ENCODE data around the gene TMEM72. TPM values are rescaled to one million over a fixed set of nuclear protein-coding genes. Genes with fewer than 3 reads are reported as not detected.

Gene TMEM72
- total and polyA plus RNA-seq, 2 of the 13 experiments (the other 11 are each of a cell fraction or from before 2014, with no cell fraction given) = 0.04 TPM; not detected in 1

DNA sequence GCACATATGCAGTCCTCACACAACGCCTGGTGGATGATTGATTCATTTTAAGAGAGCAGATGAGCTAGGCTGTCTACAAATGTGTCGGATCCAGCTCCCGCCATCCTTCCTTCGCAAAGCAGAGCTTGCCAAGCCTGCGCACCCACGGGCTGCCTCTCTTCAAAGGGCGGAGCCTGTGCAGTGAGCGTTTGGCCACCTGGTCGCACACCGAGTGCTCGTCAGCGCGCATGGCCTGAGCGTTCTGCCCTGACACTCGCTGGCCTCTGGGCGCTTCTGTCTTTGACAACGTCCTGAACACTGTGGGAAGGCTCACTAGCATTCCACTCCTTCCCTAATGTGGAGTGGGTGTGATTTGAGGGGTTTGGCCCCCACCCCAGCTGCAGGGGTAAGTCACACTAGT, 47.1 kb upstream of the TMEM72 start:
- H3K27ac ChIP-seq (ENCODE audit: extremely low read length, insufficient read depth, low read length) = no peak overlapping the region
- no peak overlapping the region for H2AFZ ChIP-seq (ENCODE audit: low read length)
- no peak overlapping the region for H3K4me2 ChIP-seq (ENCODE audit: low read depth, low read length)
- intact Hi-C loops (cut with micrococcal nuclease; ENCODE audit: unreplicated experiment) (loop anchor here (2.0 kb wide), 2 partner anchors 61 to 1193 kb away; no protein-coding TSS in a partner anchor), in situ Hi-C loops (cut with HindIII; ENCODE audit: extremely low pct_ligation_motif_present, low pct_unique_long_range_greater_than_20kb) (loop anchor here (5.0 kb wide), 1 partner anchor 1192 kb away; no protein-coding TSS in a partner anchor)
- BruUV-seq (replicated peaks) = no TSS peak
- H3K9me3 ChIP-seq (ENCODE audit: low read length) = no peaks in the 10 kb centered on the region
- no peak for TF ChIP-seq ZFP62 (CRISPR knock-in tag; IDR thresholded peaks at IDR 0.05)
- no peak for TF ChIP-seq MBNL3 (CRISPR knock-in tag; conservative IDR thresholded peaks at IDR 0.05)
- TF ChIP-seq TFDP2 (CRISPR knock-in tag; IDR thresholded peaks at IDR 0.05) = no peak
- TF ChIP-seq ATF1 (CRISPR knock-in tag; IDR thresholded peaks at IDR 0.05) = no peak
- TF ChIP-seq ARID3A (IDR thresholded peaks at IDR 0.05; ENCODE audit: low read depth, low read length) = no peak
- TF ChIP-seq ZC3H4 (CRISPR knock-in tag; IDR thresholded peaks at IDR 0.05; ENCODE audit: borderline replicate concordance) = no peak
- TF ChIP-seq KAT8 (CRISPR knock-in tag; IDR thresholded peaks at IDR 0.05) = no peak
- TF ChIP-seq MBD4 (IDR thresholded peaks at IDR 0.05; ENCODE audit: borderline replicate concordance, low read length) = no peak
- TF ChIP-seq ZNF350 (CRISPR knock-in tag; IDR thresholded peaks at IDR 0.05; ENCODE audit: borderline replicate concordance, low read depth) = no peak
- no peak for TF ChIP-seq AGO1 (IDR thresholded peaks at IDR 0.05; ENCODE audit: low read depth, low read length, poor library complexity, severe bottlenecking)
- TF ChIP-seq TAF15 (IDR thresholded peaks at IDR 0.05; ENCODE audit: low read depth, low read length, poor library complexity, severe bottlenecking) = no peak
- TF ChIP-seq ZNF879 (CRISPR knock-in tag; IDR thresholded peaks at IDR 0.05) = no peak
- TF ChIP-seq TEAD3 (CRISPR knock-in tag; optimal IDR thresholded peaks at IDR 0.05; ENCODE audit: borderline replicate concordance) = no peak
- TF ChIP-seq HNRNPL (IDR thresholded peaks at IDR 0.05; ENCODE audit: low read depth, low read length) = no peak
- H3K36me3 ChIP-seq (replicated peaks in 1 of 2; ENCODE audit: control insufficient read depth in 1 of 2, insufficient read depth in 2 of 2, low read length in 2 of 2) = no peaks in the 10 kb centered on the region
- CTCF ChIA-PET (ENCODE audit: low intra/inter-chr PET ratio, low total read pairs) = interaction anchor here (2.3 kb wide), 1 partner anchor 1192 kb away, joined by 19 read pairs; no protein-coding TSS in a partner anchor
- FAIRE-seq (no peak), DNase-seq (ENCODE audit: low spot score) (no peak), ATAC-seq (no peak)
- peaks cover 11% of the 10 kb centered on the region for H3K4me1 ChIP-seq (ENCODE audit: insufficient read depth, low read length)
- H3K4me3 ChIP-seq (replicated peaks in 1 of 3; ENCODE audit: insufficient read depth in 1 of 3, low read depth in 2 of 3, low read length in 3 of 3) = no peak overlapping the region
- H4K20me1 ChIP-seq (ENCODE audit: insufficient read depth, low read length) = no peaks in the 10 kb centered on the region
- H3K27me3 ChIP-seq (ENCODE audit: control insufficient read depth in 1 of 2, insufficient read depth in 2 of 2, low read length in 2 of 2) = peaks cover 1 to 25% of the 10 kb centered on the region in 2 experiments; a peak in 3 of 5 replicates
- no peaks in the 10 kb centered on the region for H3K79me2 ChIP-seq (ENCODE audit: insufficient read depth, low read length)
- H3K9ac ChIP-seq (ENCODE audit: insufficient read depth, low read depth, low read length) = no peak overlapping the region
- 83% methylated on average over 17 of the region's 17 CpGs for WGBS (ENCODE audit: low lambda C conversion rate)
- POLR2A ChIA-PET = no interaction called here
